Fibroblast of pulmonary artery (primary cell): ENCODE data around the gene LRP8.
"Not testable (repeated sequence)": the region's sequence is repeated elsewhere in the genome, so short reads cannot be mapped to it uniquely, and the experiment has no call there.

ENCODE experiments used
- DNase-seq: peaks from one replicate; pipeline ENCODE4 v3.0.0-alpha.2; 2010; ENCODE audit warnings: low read depth
- H3K4me3 ChIP-seq: replicated peaks from 2 replicates; pipeline ENCODE4 v1.5.1; 2011; ENCODE audit warnings: low read depth, mild to moderate bottlenecking, control low read depth, low read length, moderate library complexity
- CTCF ChIP-seq: IDR thresholded peaks from 2 replicates; pipeline ENCODE4 v1.5.1; 2011; ENCODE audit warnings: mild to moderate bottlenecking, control low read depth, low read length, inconsistent platforms; ENCODE audit errors: missing control alignments

LRP8 gene

GRCh38 chr1:53207726-53208125 lies 120.1 kb downstream of the LRP8 start:
- DNase-seq = peak; percentile 40
- no peak for TF ChIP-seq CTCF
- H3K4me3 ChIP-seq = no peak overlapping the region

DNA sequence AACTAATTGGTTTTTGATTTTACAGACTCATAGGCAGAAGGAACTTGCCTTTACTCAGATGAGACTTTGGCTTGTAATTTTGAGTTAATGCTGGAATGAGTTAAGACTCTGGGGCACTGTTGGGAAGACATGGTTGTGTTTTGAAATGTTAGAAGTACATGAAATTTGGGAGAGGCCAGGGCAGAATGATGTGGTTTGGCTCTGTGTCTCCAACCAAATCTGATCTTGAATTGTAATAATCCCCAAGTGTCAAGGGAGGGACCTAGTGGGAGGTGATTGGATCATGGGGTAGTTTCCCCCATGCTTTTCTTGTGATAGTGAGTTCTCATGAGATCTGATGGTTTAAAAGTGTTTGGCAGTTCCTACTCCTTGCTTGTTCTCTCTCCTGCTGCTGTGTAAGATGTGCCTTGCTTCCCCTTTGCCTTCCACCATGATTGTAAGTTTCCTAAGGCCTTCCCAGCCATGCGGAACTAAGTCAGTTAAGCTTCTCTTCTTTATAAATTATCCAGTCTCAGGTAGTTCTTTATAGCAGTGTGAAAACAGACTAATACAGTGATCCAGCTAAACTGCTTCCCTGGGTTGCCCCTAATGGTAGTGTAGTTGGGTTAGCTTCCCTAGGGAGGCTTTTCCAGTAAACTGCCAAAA lies 121.0 kb downstream of the LRP8 start:
- H3K4me3 ChIP-seq = no peak overlapping the region
- DNase-seq = no peak
- no peak for TF ChIP-seq CTCF

- not testable (repeated sequence) for DNase-seq, H3K4me3 ChIP-seq
Measured at GRCh38 chr1:53206083-53206685, 121.7 kb downstream of the LRP8 start.

DNA sequence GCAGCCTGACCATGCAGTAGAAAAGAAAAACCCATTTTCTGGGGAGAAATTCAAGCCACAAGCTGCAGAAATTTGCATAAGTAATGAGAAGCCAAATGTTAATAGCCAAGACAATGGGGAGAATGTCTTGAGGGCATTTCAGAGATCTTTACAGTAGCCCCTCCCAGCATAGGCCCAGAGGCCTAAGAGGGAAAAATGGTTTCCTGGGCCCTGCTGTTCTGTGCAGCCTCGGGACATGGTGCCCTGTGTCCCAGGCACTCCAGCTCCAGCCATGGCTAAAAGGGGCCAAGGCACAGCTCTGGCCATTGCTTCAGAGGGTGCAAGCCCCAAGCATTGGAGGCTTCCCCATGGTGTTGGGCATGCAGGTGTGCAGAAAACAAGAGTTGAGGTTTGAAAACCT lies 122.4 kb downstream of the LRP8 start:
- not testable (repeated sequence) for DNase-seq, H3K4me3 ChIP-seq

GRCh38 chr1:53203466-53203865 lies 124.4 kb downstream of the LRP8 start:
- DNase-seq = no peak
- H3K4me3 ChIP-seq = no peak overlapping the region
- no peak for TF ChIP-seq CTCF

GRCh38 chr1:53198241-53198651 lies 129.6 kb downstream of the LRP8 start:
- DNase-seq = peak; percentile 26
- TF ChIP-seq CTCF = no peak
- H3K4me3 ChIP-seq = no peak overlapping the region

DNA sequence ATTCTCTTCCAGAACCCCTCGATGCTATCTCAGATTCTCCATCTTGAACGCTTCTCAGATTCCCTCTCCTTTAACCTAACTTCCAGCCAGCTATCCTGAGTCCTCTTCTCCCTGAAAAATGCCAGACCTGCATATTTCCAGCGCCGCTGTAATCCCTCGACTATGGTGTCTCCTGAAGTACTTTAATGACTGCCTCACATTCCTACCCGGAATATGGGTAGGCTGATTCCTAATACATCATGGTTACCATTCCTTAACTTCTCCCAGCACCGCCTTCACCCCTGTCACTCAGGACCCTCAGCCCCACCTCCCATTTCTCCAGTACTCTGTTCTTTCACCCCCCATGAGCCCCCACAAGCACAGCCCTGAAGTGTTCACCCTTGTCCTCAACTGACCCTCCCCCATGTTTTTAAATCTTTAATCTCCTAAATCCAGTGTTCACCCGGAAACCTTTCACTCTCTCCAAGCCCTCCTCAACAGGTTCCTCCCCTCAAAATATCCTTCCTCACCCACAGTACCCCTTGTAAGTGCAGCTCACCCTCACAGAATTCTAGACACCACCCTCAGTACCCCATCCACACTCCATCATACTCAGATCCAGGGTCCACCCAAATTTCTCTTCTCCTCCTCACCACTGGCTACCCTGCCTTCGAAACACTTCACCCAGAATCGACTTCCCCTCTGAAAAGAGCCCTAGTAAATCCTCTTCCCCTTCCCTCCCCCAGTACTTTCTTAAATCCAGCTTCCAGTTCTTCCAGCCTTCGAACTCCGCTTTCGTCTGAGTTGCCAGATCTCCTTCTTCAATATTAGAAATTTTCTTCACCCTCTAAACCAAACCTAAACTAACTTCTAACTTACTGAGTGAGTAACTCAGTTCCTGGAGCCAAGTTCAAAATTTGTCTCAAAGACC lies 130.3 kb downstream of the LRP8 start:
- TF ChIP-seq CTCF = no peak
- DNase-seq = peak; percentile 34
- H3K4me3 ChIP-seq = peak overlapping the region; percentile 84
